GM21367 (cell line): ENCODE data around the gene NISCH.

Source experiments
- ATAC-seq: cut with Tn5 transposase; IDR thresholded peaks from one replicate; pipeline ENCODE4 v1.9.1; 2021; ENCODE audit not compliant: unreplicated experiment

The NISCH gene

DNA sequence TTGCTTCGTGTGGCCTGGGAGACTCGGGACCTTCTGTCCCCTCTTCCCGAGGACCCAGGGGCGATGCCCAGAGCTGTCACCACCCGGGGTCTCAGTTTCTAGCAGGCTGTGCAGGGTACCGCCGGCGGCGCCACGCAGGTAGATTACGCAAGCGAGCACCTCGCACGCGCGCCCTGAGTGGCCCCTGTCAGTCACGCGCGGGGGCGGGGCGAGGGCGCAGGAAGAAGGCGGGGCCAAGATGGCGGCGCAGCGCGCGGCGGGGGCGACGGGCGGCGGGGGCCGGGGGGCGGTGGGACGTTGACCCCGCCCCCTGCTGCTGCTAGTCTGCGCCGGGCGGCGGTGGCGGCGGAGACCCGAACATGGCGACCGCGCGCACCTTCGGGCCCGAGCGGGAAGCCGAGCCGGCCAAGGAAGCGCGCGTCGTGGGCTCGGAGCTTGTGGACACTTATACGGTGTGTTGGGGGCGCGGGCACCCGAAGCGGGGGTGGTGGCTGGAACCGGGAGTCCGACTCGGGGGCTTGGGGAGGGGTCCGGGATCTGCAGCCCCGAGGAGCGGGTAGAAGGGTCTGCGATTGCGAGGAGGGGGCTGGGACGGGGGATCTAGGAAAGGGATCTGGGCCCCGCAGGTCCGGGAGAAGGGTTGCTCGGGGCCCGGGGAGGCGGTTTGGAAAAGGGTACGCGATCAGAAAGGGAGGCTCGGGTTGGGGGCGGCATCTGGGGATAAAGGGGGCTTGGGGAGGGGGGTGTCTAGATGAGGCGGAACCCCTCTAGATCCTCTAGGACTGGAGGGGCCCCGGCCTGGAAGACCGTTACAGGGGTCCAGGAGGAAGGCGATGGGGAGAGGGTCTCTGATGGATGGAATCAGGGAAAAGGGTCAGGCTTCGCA lies at the start of gene NISCH:
Gene NISCH (plus strand): TSS at position 322 of the 886 bp plus-strand sequence. CDS start 38 bp downstream, at position 360.
- peak; percentile 51 for ATAC-seq

DNA sequence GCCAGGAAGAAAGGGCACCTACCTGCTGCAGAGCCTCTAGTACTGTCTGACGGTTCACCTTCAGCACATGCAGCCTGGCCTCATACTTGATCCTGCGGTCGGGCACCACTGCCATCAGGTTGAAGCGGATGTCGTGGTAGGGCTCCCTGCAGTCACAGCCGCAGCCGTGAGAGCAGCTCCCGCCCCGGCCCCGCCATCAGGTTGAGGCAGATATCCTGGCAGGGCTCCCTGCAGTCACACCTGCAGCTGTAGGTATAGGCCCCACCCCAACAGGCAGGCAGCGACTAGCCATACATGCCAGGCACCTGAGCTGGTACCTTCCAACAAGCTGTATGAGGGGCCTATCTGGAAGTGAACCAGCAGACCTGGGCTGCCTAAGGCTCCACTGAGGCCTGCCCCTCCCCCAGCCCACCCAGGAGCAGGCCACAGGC lies 49.2 kb upstream of the NISCH start:
- ATAC-seq: no peak

DNA sequence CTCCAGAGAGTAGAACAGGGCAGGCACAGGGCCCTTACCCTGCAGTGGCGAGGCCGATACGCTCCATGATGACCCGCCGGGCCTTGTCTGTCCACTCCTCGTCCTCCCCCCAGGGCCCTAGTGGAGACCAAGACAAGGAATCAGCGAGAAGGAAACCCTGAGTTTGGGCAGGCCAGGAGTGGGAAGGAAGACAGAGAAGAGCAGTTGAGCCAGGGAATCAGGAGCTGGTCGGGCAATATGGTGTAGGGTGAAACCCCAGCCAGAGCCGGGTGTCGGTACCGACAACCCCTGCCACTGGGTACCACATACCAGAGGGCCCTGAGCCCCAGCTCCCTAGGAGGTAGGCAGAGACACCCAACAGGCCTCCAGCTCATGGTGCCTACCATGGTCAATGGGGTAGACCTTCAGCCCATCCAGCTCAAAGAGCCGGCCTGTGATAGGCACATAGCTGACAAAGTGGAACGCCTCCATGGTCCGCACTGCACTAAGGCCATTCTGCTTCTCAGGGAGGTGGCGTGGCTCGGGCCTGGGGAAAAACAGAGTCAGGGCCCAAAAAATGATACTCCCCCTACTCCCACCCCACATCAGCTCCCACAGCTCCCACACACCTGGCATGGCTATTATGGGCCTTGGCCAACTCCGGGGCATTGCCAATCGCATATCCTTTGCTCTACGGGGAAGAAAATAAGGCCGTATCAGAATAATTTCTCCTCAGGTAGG lies 48.5 kb upstream of the NISCH start:
- ATAC-seq: no peak

DNA sequence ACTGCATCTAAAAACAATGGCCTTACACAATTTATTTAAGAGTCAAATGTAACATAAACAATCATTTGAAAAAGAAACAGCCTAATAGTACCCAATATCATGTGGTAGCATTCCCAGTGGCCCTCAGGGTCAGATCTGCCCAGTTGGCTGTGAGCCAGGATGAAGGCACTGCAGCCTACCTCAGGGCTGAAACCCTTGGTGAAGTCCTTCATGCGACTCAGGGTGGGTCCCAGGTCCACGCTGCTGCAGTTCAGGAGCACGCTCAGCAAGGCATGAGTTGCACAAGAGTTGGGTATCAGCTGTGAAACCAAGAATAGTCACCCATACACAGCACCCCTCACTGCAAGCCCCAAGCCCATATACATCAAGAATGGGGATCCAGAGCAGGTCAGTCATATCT lies 47.6 kb upstream of the NISCH start:
- ATAC-seq: no peak

DNA sequence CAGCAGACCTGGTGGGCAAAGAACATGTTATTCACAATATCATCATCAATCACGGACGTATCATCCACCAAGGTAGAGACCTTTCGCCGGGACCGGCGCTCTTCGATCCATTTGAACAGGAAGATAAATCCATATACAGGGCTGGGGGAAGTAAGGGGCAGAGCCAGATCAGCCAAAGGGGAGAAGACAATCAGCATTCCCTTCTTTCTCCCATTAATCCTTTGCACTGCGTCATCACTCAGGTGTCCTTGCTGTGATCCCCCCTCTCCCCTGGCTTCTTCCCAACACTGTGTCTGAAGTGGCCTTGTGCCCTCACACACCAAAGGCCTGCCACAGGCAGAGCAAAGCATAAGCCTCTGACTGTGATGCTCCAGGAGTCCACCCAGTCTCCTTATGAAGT lies 46.9 kb upstream of the NISCH start:
- no peak for ATAC-seq

DNA sequence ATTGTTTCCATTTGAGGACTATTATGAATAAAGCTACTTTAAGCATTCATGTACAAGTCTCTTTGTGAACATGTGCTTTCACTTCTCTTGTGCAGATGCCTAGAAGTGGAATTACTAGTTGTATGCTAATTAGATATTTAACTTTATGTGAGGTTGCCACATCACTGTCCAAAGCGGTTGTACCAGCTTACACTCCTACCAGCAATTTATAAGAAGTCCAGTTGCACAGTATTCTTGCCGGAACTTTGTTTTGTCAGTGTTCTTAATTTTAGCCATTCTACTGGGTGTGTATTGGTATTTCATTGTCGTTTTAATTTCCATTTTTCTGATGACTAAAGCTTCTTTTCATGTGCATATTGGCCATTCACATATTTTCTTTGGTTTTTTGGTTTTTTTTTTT lies 39.6 kb upstream of the NISCH start:
- no peak for ATAC-seq

DNA sequence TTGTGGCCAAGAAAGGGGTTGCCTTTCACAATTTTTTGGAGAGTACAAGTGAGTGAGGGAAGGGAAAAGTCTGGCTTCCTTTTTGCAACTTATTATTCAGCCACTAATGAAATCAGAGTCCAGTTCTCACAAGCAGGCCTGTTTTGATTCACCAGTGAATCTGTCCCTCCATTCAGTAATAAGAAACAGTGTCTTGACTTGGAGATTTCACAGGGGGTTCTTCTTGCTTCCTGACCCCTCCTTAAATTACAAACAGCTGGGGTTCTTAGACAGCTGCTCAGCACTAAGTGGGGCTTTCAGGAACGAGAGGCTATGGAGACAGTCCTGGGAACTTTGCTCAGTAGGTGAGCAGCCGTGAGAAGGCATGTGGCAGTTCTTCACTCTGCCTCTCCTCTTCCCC lies 35.0 kb upstream of the NISCH start:
- ATAC-seq: no peak

DNA sequence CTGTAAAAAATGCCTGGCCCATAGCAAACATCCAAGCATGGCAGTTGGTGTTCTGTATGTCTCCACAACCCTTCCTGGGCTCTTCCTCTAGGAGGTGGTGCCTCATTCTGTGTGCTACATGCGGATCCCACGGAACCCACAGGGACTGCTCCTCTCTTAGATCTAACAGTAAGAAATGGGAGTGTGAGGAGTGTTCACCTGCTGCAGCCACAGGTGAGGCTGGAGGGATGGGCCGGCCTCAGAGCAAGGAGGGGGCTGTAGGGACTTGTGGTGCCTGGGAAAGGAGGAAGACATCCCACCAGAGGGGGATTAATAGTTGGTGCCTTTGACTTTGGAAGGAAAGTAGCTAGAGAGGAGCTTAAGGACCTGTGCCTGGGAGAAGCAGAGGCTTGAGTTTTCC lies 32.7 kb upstream of the NISCH start:
- no peak for ATAC-seq

DNA sequence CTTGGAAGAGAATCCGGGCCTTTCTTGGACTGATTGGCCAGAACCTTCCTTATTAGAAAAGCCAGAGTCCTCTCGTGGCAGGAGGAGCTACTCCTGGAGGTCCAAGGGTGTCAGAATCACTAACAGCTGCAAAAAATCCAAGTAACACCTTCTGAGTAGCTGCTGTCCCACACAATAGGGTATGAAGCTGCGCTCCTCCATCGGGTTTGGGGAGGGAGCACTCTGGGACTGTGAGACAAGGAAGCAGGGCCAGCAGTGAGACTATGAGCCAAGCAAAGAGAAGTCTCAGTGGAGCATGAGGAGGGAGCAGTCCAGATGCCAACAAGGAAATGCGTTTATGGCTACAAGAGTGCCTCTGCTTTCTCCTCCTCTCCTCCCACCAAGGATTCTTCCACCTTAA lies 32.2 kb upstream of the NISCH start:
- no peak for ATAC-seq

DNA sequence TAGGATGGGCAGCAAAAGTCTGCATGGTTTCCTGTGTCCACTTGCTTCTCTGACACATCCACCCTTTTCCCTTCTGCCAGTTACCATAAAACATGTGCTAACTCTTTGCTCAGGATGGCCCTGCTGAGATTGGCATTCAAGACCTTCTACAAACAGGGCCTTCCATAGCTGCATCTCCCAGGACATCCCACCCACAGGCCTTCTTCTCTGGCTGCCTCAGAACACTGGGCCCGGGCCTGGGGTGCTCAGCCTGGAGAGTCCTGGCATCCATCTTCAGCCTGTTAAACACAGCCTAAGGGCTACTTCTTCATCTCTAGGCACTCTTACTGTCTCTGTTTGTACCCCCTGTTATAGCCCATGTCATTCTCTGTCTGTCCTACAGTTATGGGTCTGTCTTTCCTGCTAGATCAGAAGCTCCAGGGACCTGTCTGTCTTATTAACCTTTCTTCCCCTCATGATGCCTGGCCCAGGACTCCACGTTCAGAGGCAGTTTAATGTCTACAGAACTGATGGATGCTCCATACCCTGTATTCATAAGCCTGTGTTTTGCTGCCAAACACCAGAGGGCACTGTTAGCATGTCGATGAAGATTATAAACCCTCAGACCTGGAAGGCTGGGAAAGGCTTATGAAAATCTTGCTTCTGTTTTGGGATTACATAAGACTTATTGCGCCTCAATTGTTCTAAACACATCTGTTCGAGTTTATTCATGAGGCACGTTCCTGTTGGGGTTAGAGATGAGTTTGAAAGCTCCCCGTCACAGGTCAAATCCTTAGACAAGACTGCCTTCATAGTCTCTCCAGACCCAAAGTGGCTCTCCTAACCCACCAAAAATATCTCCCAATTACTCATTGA lies 27.0 kb upstream of the NISCH start:
- no peak for ATAC-seq

DNA sequence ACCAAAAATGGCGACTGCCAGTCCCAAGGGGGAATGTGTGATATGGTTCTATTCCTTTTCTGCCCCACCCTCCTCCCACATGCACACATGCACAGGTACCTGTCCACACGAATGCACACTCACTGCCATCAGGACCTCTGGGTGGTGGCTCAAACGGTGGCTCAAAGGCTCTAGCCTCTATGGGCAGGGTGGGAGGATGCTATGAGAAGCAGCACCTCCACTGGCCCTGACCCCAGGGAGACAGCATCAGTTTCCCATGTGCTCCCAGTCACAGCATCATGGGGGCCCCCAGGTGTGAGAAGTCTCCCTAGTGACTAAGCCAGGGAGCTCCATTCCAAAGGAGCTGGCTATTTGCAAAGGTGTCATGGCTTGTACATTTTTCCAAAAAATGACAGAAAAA lies 26.4 kb upstream of the NISCH start:
- ATAC-seq: no peak

DNA sequence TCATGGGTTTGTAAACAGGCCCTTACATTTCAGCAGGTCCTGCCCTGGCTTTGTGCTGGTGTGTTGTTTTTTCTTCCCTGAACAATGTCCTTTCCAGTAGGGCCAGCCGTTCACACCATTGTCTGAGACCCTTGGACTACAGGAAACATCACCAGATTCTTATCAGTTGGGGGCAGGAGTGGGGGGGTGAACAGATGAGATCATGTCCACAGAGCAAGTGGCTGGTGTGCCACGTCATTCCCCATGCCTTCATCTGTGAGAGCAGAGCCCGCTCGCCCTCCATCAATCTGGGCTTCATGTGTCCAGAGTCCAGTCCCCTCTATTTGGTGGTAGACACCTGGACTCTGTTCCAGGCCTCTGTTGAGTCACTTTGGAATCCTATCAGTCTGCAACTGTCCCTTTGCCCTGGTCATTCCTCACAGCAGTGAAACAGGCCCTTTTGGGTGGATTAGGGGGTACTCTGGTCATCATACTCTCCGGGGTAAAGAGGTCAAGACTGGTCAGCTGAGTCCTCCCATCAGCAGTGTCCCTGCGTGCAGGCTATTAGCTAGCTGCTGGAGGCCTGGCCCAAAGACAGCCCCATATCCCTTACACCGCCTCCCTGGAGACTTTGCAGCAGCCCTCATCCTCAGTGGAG lies 25.5 kb upstream of the NISCH start:
- no peak for ATAC-seq

DNA sequence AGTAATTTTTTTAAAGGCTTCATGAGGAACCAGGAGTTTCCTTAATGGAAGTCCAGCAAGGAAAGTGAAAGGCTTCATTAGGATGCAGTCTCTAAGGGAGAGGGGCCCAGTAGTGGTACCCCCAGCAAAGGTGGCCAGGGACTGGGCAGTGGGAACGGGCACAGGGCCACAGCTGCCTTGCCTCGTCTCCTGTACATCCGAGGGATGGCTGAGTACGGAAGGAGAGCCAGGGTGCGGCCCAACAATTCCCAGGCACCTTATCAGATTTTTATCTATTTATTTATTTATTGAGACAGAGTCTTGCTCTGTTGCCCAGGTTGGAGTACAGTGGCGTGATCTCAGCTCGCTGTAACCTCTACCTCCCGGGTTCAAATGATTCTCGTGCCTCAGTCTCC lies 25.0 kb upstream of the NISCH start:
- no peak for ATAC-seq

DNA sequence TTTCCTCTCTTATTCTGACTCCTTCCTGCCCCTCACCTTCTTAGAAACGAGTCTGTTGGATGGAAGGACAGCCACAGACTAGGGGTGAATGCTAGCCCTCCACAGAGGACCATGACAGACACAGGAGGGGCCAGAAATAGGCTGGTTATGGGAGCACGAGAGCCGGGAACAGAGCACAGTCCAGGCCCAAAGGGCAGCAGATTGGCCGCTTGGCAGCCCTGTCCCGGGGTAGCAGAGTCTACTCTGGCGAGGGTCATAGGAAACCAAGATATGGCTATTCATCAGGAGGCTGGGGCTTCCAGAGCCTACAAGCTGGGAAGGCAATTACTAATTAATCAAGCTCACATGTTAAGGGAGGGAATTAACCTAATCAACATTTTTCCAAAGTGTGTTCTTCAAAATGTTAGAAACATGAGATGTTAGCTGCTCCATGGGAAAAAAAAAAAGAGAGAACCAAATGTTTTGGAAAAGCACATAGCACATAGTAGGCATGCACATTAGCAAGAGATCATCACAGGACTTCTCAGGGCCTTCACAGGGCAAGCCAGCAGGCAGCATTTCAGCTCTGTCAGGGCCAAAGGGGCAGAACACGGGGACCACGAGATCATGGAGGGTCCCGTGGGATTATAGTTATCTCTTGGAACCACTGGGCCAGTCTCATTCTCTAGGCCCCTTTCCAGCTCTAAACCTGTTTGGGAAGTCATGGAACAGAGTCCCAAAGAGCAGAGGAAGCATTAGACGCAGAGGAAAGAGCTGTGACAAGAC lies 23.8 kb upstream of the NISCH start:
- ATAC-seq: no peak

DNA sequence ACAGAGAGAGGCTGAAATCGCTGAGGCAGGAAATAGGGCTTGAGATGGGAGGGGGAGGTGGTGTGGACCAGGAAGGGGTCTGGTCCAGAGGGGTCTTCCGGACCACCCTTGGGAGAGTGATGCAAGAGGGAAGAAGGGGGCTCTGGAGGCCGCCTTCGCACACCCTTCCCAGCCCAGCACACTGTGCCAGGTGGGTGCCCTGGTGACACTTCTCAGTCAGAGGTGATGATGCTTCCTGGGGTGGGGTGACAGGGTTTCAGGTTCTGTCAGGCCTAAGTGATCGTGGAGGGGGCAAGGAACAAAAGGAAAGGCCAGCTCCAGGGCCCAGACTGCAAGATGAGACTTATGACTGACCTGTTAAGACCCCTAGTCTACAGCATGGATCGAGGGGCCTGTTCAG lies 23.2 kb upstream of the NISCH start:
- no peak for ATAC-seq

DNA sequence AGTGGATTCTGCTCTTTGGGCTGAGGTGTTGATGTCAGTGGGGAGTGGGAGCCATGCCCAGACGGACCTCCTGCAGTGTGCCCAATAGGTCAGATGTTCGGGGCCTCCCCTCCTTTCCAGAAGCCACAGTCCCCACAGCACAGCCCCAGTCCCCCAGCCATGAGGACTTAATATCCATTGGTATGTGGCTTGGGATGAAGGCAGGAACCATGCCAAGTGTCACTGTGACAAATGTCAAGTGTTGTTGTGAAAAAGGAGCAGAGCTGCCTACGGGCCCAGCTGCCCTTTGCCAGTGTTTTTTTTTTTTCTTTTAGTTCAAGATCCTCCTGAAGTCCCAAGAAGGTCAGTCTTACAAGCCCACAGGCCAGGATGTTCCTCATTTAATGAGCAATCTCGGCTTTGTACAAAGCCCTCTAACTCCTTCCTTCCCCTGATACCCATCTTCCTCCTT lies 22.7 kb upstream of the NISCH start:
- ATAC-seq: no peak

DNA sequence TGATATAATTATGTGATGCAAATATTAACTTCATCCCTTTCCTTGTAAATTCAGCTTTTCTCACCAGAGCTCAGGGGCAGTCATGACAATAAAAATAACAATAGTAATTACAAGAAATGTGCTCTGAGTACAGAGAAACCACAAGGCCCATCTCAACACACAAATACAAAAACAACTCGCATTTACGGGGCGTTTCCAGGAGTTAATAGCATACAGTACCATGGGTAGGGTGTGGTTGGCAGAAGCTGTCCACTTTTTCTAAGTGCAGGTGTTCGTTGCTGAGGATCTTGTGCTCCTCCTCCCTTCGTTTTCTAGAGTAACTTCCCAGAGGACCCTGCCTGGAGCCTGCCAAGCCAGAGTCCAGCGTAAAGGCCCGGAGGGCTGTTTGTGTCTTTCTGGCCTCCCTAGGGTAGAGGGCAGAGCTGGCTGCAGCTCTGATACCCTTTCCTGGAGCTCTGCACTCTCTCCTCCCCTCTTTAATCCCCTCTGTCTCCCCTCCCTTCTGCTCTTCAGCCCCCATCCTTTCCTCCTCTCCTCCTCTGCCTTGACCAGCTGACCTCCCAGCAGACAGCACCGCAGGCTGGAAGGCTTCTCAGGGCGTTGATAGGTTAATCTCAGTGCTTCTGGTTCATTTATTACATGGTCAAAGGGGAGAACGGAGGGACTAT lies 21.9 kb upstream of the NISCH start:
- no peak for ATAC-seq

DNA sequence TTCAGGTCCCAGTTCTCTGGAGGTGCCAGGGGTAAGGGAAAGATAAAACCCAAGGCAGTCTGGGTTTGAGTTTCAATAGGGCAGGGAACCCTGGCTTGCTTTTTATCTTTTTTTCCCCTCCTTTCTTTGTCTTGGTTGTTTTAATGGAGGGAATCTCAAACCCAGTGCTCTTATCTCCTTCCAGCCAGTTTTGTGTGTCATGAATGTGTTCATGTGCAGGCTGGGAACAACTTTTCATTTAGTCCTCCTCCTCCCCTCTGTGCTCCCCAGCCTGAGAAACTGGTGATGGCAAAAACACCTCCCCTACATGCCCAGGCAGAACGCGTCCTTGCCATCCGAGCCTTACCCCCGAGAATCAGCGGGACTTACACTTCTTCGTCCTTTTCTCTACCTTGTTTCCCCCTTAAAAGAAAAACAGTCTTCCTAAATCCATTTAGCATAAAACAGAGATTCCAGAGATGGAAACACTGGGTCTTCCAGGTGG lies 21.4 kb upstream of the NISCH start:
- ATAC-seq: no peak

DNA sequence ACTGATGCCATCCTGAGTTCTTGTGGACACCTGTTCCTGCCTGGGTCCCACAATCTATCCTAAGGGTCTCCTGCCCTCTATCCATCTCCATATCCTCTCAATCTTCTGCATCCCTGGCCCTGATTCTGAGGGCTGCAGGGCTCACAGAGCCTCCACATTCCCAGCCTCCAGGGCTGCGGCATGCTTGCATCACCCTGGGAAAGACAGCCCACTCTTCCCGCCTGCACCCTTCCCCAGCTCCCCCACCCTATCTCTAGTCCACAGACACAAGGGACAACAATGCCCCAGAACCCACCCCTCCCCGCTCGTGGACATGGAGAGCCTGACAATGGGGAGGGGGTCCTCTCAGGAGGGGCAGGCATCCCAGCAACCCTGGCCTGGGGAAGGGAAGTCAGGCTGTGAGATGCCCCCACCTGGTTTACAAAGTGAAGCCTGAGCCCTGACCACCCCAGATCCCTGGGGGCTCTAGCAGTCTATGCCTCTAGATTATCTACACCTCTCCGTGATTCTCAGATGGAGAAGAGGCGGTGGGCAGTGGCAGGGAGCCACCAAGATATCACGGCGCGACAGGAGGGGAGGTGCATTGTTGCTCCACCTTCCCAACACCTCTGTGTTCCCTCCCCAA lies 20.8 kb upstream of the NISCH start:
- ATAC-seq: no peak
